A673 (cell line): ENCODE measurements around the gene RHBDD3. TPM values are rescaled to one million over a fixed set of nuclear protein-coding genes. Genes with fewer than 3 reads are reported as not detected.

Experiments
- BruUV-seq: library from RNA; stranded (reverse); fragments of 400-500 nt; replicated peaks from 2 replicates; lab custom pipeline; 2021; lab: Mats Ljungman, UMichigan
- CTCF ChIA-PET: fragments of 300-600 bp; sonication (Branson Sonifier 250); formaldehyde crosslinking; loops from one replicate; lab custom pipeline; 2022; ENCODE audit warnings: antibody characterized with exemption; lab: Charles Lee
- POLR2A ChIA-PET: fragments of 300-600 bp; sonication (Branson Sonifier 250); formaldehyde crosslinking; loops from one replicate; lab custom pipeline; 2022; ENCODE audit warnings: antibody characterized with exemption; ENCODE audit not compliant: low non-redundant PET; lab: Charles Lee
- DNase-seq: peaks from one replicate; pipeline ENCODE4 v3.0.0-alpha.2; 2015; ENCODE audit warnings: low spot score
- H3K27ac ChIP-seq: fragments of 200-600 bp; sonication (generic); 2 replicates; pipeline ENCODE4 v1.5.1; 2016; ENCODE audit warnings: mixed run types, low read depth, mild to moderate bottlenecking, mixed read lengths, antibody characterized with exemption, low read length; ENCODE audit not compliant: poor library complexity, severe bottlenecking
- H3K27me3 ChIP-seq: fragments of 200-600 bp; sonication (generic); replicated peaks from 2 replicates; pipeline ENCODE4 v1.6.1; 2017; ENCODE audit warnings: mixed run types, low read depth, mild to moderate bottlenecking, mixed read lengths, antibody characterized with exemption, low read length; ENCODE audit not compliant: insufficient read depth, poor library complexity
- H3K36me3 ChIP-seq: fragments of 200-600 bp; sonication (generic); 2 replicates; pipeline ENCODE4 v1.6.1; 2016; ENCODE audit warnings: mixed run types, mild to moderate bottlenecking, mixed read lengths, antibody characterized with exemption, low read length; ENCODE audit not compliant: insufficient read depth, poor library complexity, severe bottlenecking
- H3K4me1 ChIP-seq: fragments of 200-600 bp; sonication (generic); 2 replicates; pipeline ENCODE4 v1.6.1; 2017; ENCODE audit warnings: mixed run types, mild to moderate bottlenecking, mixed read lengths, antibody characterized with exemption, low read length; ENCODE audit not compliant: insufficient read depth, poor library complexity, severe bottlenecking
- H3K4me3 ChIP-seq: fragments of 200-600 bp; sonication (generic); 2 replicates; pipeline ENCODE4 v1.5.1; 2016; ENCODE audit warnings: low read depth, mixed run types, mild to moderate bottlenecking, mixed read lengths, low read length; ENCODE audit not compliant: poor library complexity, severe bottlenecking
- H3K9me3 ChIP-seq: fragments of 200-600 bp; sonication (generic); 2 replicates; pipeline ENCODE4 v1.6.1; 2016; ENCODE audit warnings: mixed run types, low read depth, mild to moderate bottlenecking, mixed read lengths, antibody characterized with exemption, low read length; ENCODE audit not compliant: poor library complexity, severe bottlenecking
- CTCF ChIP-seq: fragments of 300-800, 200-600 bp; sonication (generic); conservative IDR thresholded peaks from 2 replicates; pipeline ENCODE4 v1.5.1; 2017; ENCODE audit warnings: low read depth, mild to moderate bottlenecking, antibody characterized with exemption, low read length, moderate library complexity, mixed read lengths
- EZH2 ChIP-seq: fragments of 200-600 bp; sonication (generic); IDR thresholded peaks from 2 replicates; pipeline ENCODE4 v1.6.1; 2017; ENCODE audit warnings: borderline replicate concordance, low read depth, mild to moderate bottlenecking, mixed read lengths, antibody characterized with exemption, low read length; ENCODE audit not compliant: poor library complexity, severe bottlenecking
- intact Hi-C: fragments of 100-400 bp; cut with micrococcal nuclease; formaldehyde crosslinking; loops from one replicate; pipeline ENCODE4 v1.10.0; 2022; ENCODE audit not compliant: unreplicated experiment
- total RNA-seq: library from RNA; stranded (reverse); gene quantifications from 2 replicates; pipeline ENCODE4 v1.2.3, GENCODE V29; 2021

RHBDD3 gene
- total RNA-seq, 1 experiment from 2014 or later, result 84.0 TPM

GRCh38 chr22:29213493-29213892, 54.3 kb downstream of the RHBDD3 start:
- CTCF ChIA-PET, result no interaction called here
- POLR2A ChIA-PET, result no interaction called here
- BruUV-seq, result no TSS peak
- intact Hi-C loops, result no loop called here
- no peaks in the 10 kb centered on the region for H3K4me1 ChIP-seq
- H3K36me3 ChIP-seq, result no peaks in the 10 kb centered on the region
- no peak overlapping the region for H3K27ac ChIP-seq
- no peak for DNase-seq
- H3K4me3 ChIP-seq, result no peak overlapping the region
- no peaks in the 10 kb centered on the region for H3K9me3 ChIP-seq
- H3K27me3 ChIP-seq, result no peaks in the 10 kb centered on the region
- TF ChIP-seq CTCF, result no peak
- no peak for TF ChIP-seq EZH2

GRCh38 chr22:29212743-29213142, 55.0 kb downstream of the RHBDD3 start:
- Histone ChIP-seq H3K4me3 (no peak overlapping the region), H3K27me3 (no peaks in the 10 kb centered on the region), H3K9me3 (no peaks in the 10 kb centered on the region), H3K27ac (no peak overlapping the region), H3K4me1 (no peaks in the 10 kb centered on the region), H3K36me3 (no peaks in the 10 kb centered on the region)
- TF ChIP-seq CTCF (no peak), EZH2 (no peak)
- DNase-seq, result no peak
- ChIA-PET CTCF (no interaction called here), POLR2A (no interaction called here)
- intact Hi-C loops, result no loop called here
- no TSS peak for BruUV-seq

GRCh38 chr22:29211466-29211865, 56.3 kb downstream of the RHBDD3 start:
- no TSS peak for BruUV-seq
- Histone ChIP-seq H3K4me1 (no peaks in the 10 kb centered on the region), H3K9me3 (no peaks in the 10 kb centered on the region), H3K27ac (no peak overlapping the region), H3K36me3 (no peaks in the 10 kb centered on the region), H3K27me3 (no peaks in the 10 kb centered on the region), H3K4me3 (no peak overlapping the region)
- no peak for DNase-seq
- ChIA-PET POLR2A (no interaction called here), CTCF (no interaction called here)
- intact Hi-C loops, result no loop called here
- TF ChIP-seq EZH2 (no peak), CTCF (no peak)
